ENCODE data around the gene SMAD4.

DNA sequence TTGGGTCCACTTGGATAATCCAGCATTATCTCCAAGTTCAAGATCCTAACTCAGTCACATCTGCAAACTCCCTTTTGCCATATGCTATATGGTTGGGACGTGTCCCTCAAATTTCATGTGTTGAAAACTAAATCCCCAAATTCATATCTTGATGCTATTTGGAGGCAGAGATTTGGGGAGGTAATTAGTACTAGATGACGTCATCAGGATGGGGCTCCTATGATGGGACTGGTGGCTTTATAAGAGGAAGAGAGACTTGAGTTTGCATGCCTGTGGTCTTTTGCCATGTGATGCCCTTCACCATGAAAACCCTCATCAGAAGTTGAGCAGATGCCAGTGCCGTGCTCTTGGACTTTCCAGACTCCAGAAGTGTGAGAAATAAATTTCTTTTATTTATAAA lies 16.8 kb upstream of the SMAD4 start:
- TF ChIP-seq, protein P1, sequence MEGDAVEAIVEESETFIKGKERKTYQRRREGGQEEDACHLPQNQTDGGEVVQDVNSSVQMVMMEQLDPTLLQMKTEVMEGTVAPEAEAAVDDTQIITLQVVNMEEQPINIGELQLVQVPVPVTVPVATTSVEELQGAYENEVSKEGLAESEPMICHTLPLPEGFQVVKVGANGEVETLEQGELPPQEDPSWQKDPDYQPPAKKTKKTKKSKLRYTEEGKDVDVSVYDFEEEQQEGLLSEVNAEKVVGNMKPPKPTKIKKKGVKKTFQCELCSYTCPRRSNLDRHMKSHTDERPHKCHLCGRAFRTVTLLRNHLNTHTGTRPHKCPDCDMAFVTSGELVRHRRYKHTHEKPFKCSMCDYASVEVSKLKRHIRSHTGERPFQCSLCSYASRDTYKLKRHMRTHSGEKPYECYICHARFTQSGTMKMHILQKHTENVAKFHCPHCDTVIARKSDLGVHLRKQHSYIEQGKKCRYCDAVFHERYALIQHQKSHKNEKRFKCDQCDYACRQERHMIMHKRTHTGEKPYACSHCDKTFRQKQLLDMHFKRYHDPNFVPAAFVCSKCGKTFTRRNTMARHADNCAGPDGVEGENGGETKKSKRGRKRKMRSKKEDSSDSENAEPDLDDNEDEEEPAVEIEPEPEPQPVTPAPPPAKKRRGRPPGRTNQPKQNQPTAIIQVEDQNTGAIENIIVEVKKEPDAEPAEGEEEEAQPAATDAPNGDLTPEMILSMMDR (IDR thresholded peaks at IDR 0.05), result no peak
- no peak for TF ChIP-seq POLR2A (IDR thresholded peaks at IDR 0.05)
